GM12874 (cell line): Measurements from ENCODE around the gene AKR1B1.

ENCODE experiments used
- CTCF ChIP-seq: IDR thresholded peaks from 2 replicates; pipeline ENCODE4 v1.5.1; 2011; ENCODE audit warnings: low read depth, mild to moderate bottlenecking, control low read depth, low read length, moderate library complexity; ENCODE audit not compliant: insufficient read depth

AKR1B1 gene

GRCh38 chr7:134451656-134452055 lies 7.2 kb downstream of the AKR1B1 start:
- no peak for TF ChIP-seq CTCF

GRCh38 chr7:134450294-134451000 lies 8.5 kb downstream of the AKR1B1 start:
- TF ChIP-seq CTCF = no peak

GRCh38 chr7:134449680-134450079 lies 9.2 kb downstream of the AKR1B1 start:
- no peak for TF ChIP-seq CTCF

GRCh38 chr7:134448356-134449229 lies 10.3 kb downstream of the AKR1B1 start:
- TF ChIP-seq CTCF = no peak

- no peak for TF ChIP-seq CTCF
Observed at GRCh38 chr7:134447383-134447782, 11.5 kb downstream of the AKR1B1 start.

- no peak for TF ChIP-seq CTCF
Observed at GRCh38 chr7:134446923-134447322, 12.0 kb downstream of the AKR1B1 start.

GRCh38 chr7:134446446-134446845 lies 12.5 kb downstream of the AKR1B1 start:
- no peak for TF ChIP-seq CTCF
